ENCODE data around the gene MDN1.

Gene MDN1

GRCh38 chr6:89805814-89806371, 13.7 kb downstream of the MDN1 start:
- Histone ChIP-seq H3K14ac (ENCODE audit: low read length in 2 of 2) (no peak overlapping the region), H2AK5ac (ENCODE audit: low read length, severe bottlenecking) (no peak overlapping the region), H4K8ac (ENCODE audit: low read length) (no peak overlapping the region), H3K4me2 (ENCODE audit: low read length, poor library complexity, severe bottlenecking) (no peak overlapping the region), H3K27me3 (ENCODE audit: control insufficient read depth in 1 of 2, insufficient read depth in 1 of 2, low read length in 2 of 2) (no peaks in the 10 kb centered on the region), H3K18ac (ENCODE audit: low read depth in 1 of 2, low read length in 2 of 2) (no peak overlapping the region), H2AFZ (ENCODE audit: low read depth, low read length) (no peak overlapping the region), H2BK12ac (ENCODE audit: low read length in 2 of 2) (no peak overlapping the region), H2BK5ac (ENCODE audit: low read depth, low read length, poor library complexity, severe bottlenecking) (no peak overlapping the region), H3K36me3 (ENCODE audit: control insufficient read depth in 1 of 2, insufficient read depth in 2 of 2, low read depth in 1 of 2, low read length in 2 of 2) (peaks cover 0 to 19% of the 10 kb centered on the region in 2 experiments), H3K9me3 (ENCODE audit: control insufficient read depth, low read length) (no peaks in the 10 kb centered on the region), H4K91ac (ENCODE audit: low read length) (no peak overlapping the region), H3K27ac (ENCODE audit: low read length, poor library complexity, severe bottlenecking) (no peak overlapping the region), H3K4me3 (ENCODE audit: insufficient read depth in 1 of 2, low read depth in 1 of 2, low read length in 2 of 2) (no peak overlapping the region), H3K4ac (ENCODE audit: low read depth in 1 of 2, low read length in 2 of 2) (no peak overlapping the region), H3K79me1 (replicated peaks; ENCODE audit: low read length, poor library complexity, severe bottlenecking) (peaks cover 24% of the 10 kb centered on the region), H2BK15ac (ENCODE audit: low read depth, poor library complexity, severe bottlenecking) (no peak overlapping the region), H2BK120ac (ENCODE audit: low read depth, low read length) (no peak overlapping the region), H3K9ac (ENCODE audit: low read length) (no peak overlapping the region), H3K23ac (ENCODE audit: low read length in 2 of 2) (no peak overlapping the region), H3K4me1 (ENCODE audit: control insufficient read depth, insufficient read depth, low read depth, low read length) (no peaks in the 10 kb centered on the region)
- DNase-seq, result no peak
- WGBS, result 96% methylated on average over 4 of the region's 6 CpGs

GRCh38 chr6:89803271-89803670, 16.3 kb downstream of the MDN1 start:
- Histone ChIP-seq H3K9me3 (ENCODE audit: control insufficient read depth, low read length) (no peaks in the 10 kb centered on the region), H2AFZ (ENCODE audit: low read depth, low read length) (no peak overlapping the region), H2BK5ac (ENCODE audit: low read depth, low read length, poor library complexity, severe bottlenecking) (no peak overlapping the region), H4K8ac (ENCODE audit: low read length) (no peak overlapping the region), H3K14ac (ENCODE audit: low read length in 2 of 2) (no peak overlapping the region), H3K9ac (ENCODE audit: low read length) (no peak overlapping the region), H3K23ac (ENCODE audit: low read length in 2 of 2) (no peak overlapping the region), H2AK5ac (ENCODE audit: low read length, severe bottlenecking) (no peak overlapping the region), H3K4me1 (ENCODE audit: control insufficient read depth, insufficient read depth, low read depth, low read length) (no peaks in the 10 kb centered on the region), H3K4me3 (ENCODE audit: insufficient read depth in 1 of 2, low read depth in 1 of 2, low read length in 2 of 2) (no peak overlapping the region), H3K4me2 (ENCODE audit: low read length, poor library complexity, severe bottlenecking) (no peak overlapping the region), H2BK12ac (ENCODE audit: low read length in 2 of 2) (no peak overlapping the region), H3K36me3 (ENCODE audit: control insufficient read depth in 1 of 2, insufficient read depth in 2 of 2, low read depth in 1 of 2, low read length in 2 of 2) (peaks cover 5 to 32% of the 10 kb centered on the region in 2 experiments), H3K79me1 (replicated peaks; ENCODE audit: low read length, poor library complexity, severe bottlenecking) (peaks cover 25% of the 10 kb centered on the region), H3K27me3 (ENCODE audit: control insufficient read depth in 1 of 2, insufficient read depth in 1 of 2, low read length in 2 of 2) (no peaks in the 10 kb centered on the region), H3K27ac (ENCODE audit: low read length, poor library complexity, severe bottlenecking) (no peak overlapping the region), H3K4ac (ENCODE audit: low read depth in 1 of 2, low read length in 2 of 2) (no peak overlapping the region), H4K91ac (ENCODE audit: low read length) (no peak overlapping the region), H3K18ac (ENCODE audit: low read depth in 1 of 2, low read length in 2 of 2) (no peak overlapping the region), H2BK15ac (ENCODE audit: low read depth, poor library complexity, severe bottlenecking) (no peak overlapping the region), H2BK120ac (ENCODE audit: low read depth, low read length) (no peak overlapping the region)
- WGBS, result 99% methylated on average over 10 of the region's 10 CpGs
- DNase-seq, result no peak

GRCh38 chr6:89799756-89800155, 19.8 kb downstream of the MDN1 start:
- H3K27me3 ChIP-seq (ENCODE audit: control insufficient read depth in 1 of 2, insufficient read depth in 1 of 2, low read length in 2 of 2), result no peaks in the 10 kb centered on the region
- WGBS, result 75% methylated on average over 1 of the region's 2 CpGs
- H2BK15ac ChIP-seq (ENCODE audit: low read depth, poor library complexity, severe bottlenecking), result no peak overlapping the region
- H3K4ac ChIP-seq (ENCODE audit: low read depth in 1 of 2, low read length in 2 of 2), result no peak overlapping the region
- DNase-seq, result no peak
- no peak overlapping the region for H3K4me3 ChIP-seq (ENCODE audit: insufficient read depth in 1 of 2, low read depth in 1 of 2, low read length in 2 of 2)
- H2BK5ac ChIP-seq (ENCODE audit: low read depth, low read length, poor library complexity, severe bottlenecking), result no peak overlapping the region
- H3K4me1 ChIP-seq (ENCODE audit: control insufficient read depth, insufficient read depth, low read depth, low read length), result peaks cover 3% of the 10 kb centered on the region
- no peak overlapping the region for H3K27ac ChIP-seq (ENCODE audit: low read length, poor library complexity, severe bottlenecking)
- H3K36me3 ChIP-seq (ENCODE audit: control insufficient read depth in 1 of 2, insufficient read depth in 2 of 2, low read depth in 1 of 2, low read length in 2 of 2), result peaks cover 5 to 32% of the 10 kb centered on the region in 2 experiments
- H2AK5ac ChIP-seq (ENCODE audit: low read length, severe bottlenecking), result no peak overlapping the region
- no peak overlapping the region for H4K8ac ChIP-seq (ENCODE audit: low read length)
- H4K91ac ChIP-seq (ENCODE audit: low read length), result no peak overlapping the region
- no peak overlapping the region for H3K18ac ChIP-seq (ENCODE audit: low read depth in 1 of 2, low read length in 2 of 2)
- H2BK12ac ChIP-seq (ENCODE audit: low read length in 2 of 2), result no peak overlapping the region
- no peak overlapping the region for H3K23ac ChIP-seq (ENCODE audit: low read length in 2 of 2)
- no peak overlapping the region for H3K9ac ChIP-seq (ENCODE audit: low read length)
- H2AFZ ChIP-seq (ENCODE audit: low read depth, low read length), result no peak overlapping the region
- H3K4me2 ChIP-seq (ENCODE audit: low read length, poor library complexity, severe bottlenecking), result no peak overlapping the region
- H2BK120ac ChIP-seq (ENCODE audit: low read depth, low read length), result no peak overlapping the region
- peaks cover 14% of the 10 kb centered on the region for H3K79me1 ChIP-seq (replicated peaks; ENCODE audit: low read length, poor library complexity, severe bottlenecking)
- no peak overlapping the region for H3K14ac ChIP-seq (ENCODE audit: low read length in 2 of 2)
- H3K9me3 ChIP-seq (ENCODE audit: control insufficient read depth, low read length), result no peaks in the 10 kb centered on the region

GRCh38 chr6:89799096-89799495, 20.5 kb downstream of the MDN1 start:
- Histone ChIP-seq H2BK12ac (ENCODE audit: low read length in 2 of 2) (no peak overlapping the region), H2AK5ac (ENCODE audit: low read length, severe bottlenecking) (no peak overlapping the region), H3K27ac (ENCODE audit: low read length, poor library complexity, severe bottlenecking) (no peak overlapping the region), H3K79me1 (replicated peaks; ENCODE audit: low read length, poor library complexity, severe bottlenecking) (peaks cover 14% of the 10 kb centered on the region), H3K18ac (ENCODE audit: low read depth in 1 of 2, low read length in 2 of 2) (no peak overlapping the region), H2BK5ac (ENCODE audit: low read depth, low read length, poor library complexity, severe bottlenecking) (no peak overlapping the region), H2BK120ac (ENCODE audit: low read depth, low read length) (no peak overlapping the region), H3K4me3 (ENCODE audit: insufficient read depth in 1 of 2, low read depth in 1 of 2, low read length in 2 of 2) (no peak overlapping the region), H3K23ac (ENCODE audit: low read length in 2 of 2) (no peak overlapping the region), H2BK15ac (ENCODE audit: low read depth, poor library complexity, severe bottlenecking) (no peak overlapping the region), H2AFZ (ENCODE audit: low read depth, low read length) (no peak overlapping the region), H3K4me1 (ENCODE audit: control insufficient read depth, insufficient read depth, low read depth, low read length) (peaks cover 3% of the 10 kb centered on the region), H4K8ac (ENCODE audit: low read length) (no peak overlapping the region), H3K9ac (ENCODE audit: low read length) (no peak overlapping the region), H3K4me2 (ENCODE audit: low read length, poor library complexity, severe bottlenecking) (no peak overlapping the region), H3K27me3 (ENCODE audit: control insufficient read depth in 1 of 2, insufficient read depth in 1 of 2, low read length in 2 of 2) (no peaks in the 10 kb centered on the region), H3K36me3 (ENCODE audit: control insufficient read depth in 1 of 2, insufficient read depth in 2 of 2, low read depth in 1 of 2, low read length in 2 of 2) (peaks cover 5 to 37% of the 10 kb centered on the region in 2 experiments), H3K9me3 (ENCODE audit: control insufficient read depth, low read length) (no peaks in the 10 kb centered on the region), H4K91ac (ENCODE audit: low read length) (no peak overlapping the region), H3K14ac (ENCODE audit: low read length in 2 of 2) (no peak overlapping the region), H3K4ac (ENCODE audit: low read depth in 1 of 2, low read length in 2 of 2) (no peak overlapping the region)
- WGBS, result 95% methylated on average over 8 of the region's 8 CpGs
- DNase-seq, result no peak
